ENCODE measurements around the gene ARHGAP24. TPM values are rescaled to one million over a fixed set of nuclear protein-coding genes. Genes with fewer than 3 reads are reported as not detected.

ARHGAP24 gene
- total and polyA plus RNA-seq, 4 donors, result 10.0 to 79.4 (median 21.6) TPM

- Histone ChIP-seq H3K4me3 (no peak overlapping the region), H3K27ac (ENCODE audit: low read depth in 1 of 2, low read length in 1 of 2) (no peak overlapping the region), H3K27me3 (ENCODE audit: control insufficient read depth in 3 of 3, insufficient read depth in 3 of 3, low read length in 2 of 3) (no peaks in the 10 kb centered on the region), H3K4me1 (ENCODE audit: control insufficient read depth in 5 of 5, insufficient read depth in 5 of 5, low read length in 5 of 5) (peaks cover 0 to 26% (median 0%) of the 10 kb centered on the region in 5 donors), H3K9me3 (ENCODE audit: control insufficient read depth in 4 of 4, insufficient read depth in 3 of 4, low read length in 3 of 4) (no peaks in the 10 kb centered on the region), H3K36me3 (ENCODE audit: control insufficient read depth in 4 of 4, insufficient read depth in 4 of 4, low read length in 4 of 4) (no peaks in the 10 kb centered on the region), H3K9ac (ENCODE audit: insufficient read depth in 1 of 2, low read length in 2 of 2) (no peak overlapping the region)
- no peak for ATAC-seq (ENCODE audit: insufficient read depth, low FRiP score)
- 76 to 82% methylated on average over 1 of the region's 1 CpG for WGBS, 2 donors
- no peak for TF ChIP-seq CTCF (IDR thresholded peaks at IDR 0.05; ENCODE audit: control extremely low read depth, extremely low read depth)
- DNase-seq, result peak in 2 of 3 donors; percentile 62 to 73
These were observed 292.7 kb downstream of the ARHGAP24 start for GRCh38 chr4:85767649-85768048.

- no peaks in the 10 kb centered on the region for H3K27me3 ChIP-seq (ENCODE audit: control insufficient read depth in 3 of 3, insufficient read depth in 3 of 3, low read length in 2 of 3)
- no peaks in the 10 kb centered on the region for H3K36me3 ChIP-seq (ENCODE audit: control insufficient read depth in 4 of 4, insufficient read depth in 4 of 4, low read length in 4 of 4)
- 98 to 99% methylated on average over 2 of the region's 2 CpGs for WGBS, 2 donors
- H3K9ac ChIP-seq (ENCODE audit: insufficient read depth in 1 of 2, low read length in 2 of 2), result no peak overlapping the region
- DNase-seq, result no peak
- no peak for ATAC-seq (ENCODE audit: insufficient read depth, low FRiP score)
- peaks cover 0 to 17% (median 0%) of the 10 kb centered on the region in 5 donors for H3K4me1 ChIP-seq (ENCODE audit: control insufficient read depth in 5 of 5, insufficient read depth in 5 of 5, low read length in 5 of 5)
- H3K4me3 ChIP-seq, result no peak overlapping the region
- H3K9me3 ChIP-seq (ENCODE audit: control insufficient read depth in 4 of 4, insufficient read depth in 3 of 4, low read length in 3 of 4), result no peaks in the 10 kb centered on the region
- TF ChIP-seq CTCF (IDR thresholded peaks at IDR 0.05; ENCODE audit: control extremely low read depth, extremely low read depth), result no peak
- H3K27ac ChIP-seq (ENCODE audit: low read depth in 1 of 2, low read length in 1 of 2), result no peak overlapping the region
These were observed 294.1 kb downstream of the ARHGAP24 start for GRCh38 chr4:85769009-85769408.

GRCh38 chr4:85772470-85772869 is 297.5 kb downstream of the ARHGAP24 start:
- Histone ChIP-seq H3K27me3 (ENCODE audit: control insufficient read depth in 3 of 3, insufficient read depth in 3 of 3, low read length in 2 of 3) (no peaks in the 10 kb centered on the region), H3K4me1 (ENCODE audit: control insufficient read depth in 5 of 5, insufficient read depth in 5 of 5, low read length in 5 of 5) (peaks cover 0 to 17% (median 7%) of the 10 kb centered on the region in 5 donors), H3K36me3 (ENCODE audit: control insufficient read depth in 4 of 4, insufficient read depth in 4 of 4, low read length in 4 of 4) (no peaks in the 10 kb centered on the region), H3K9ac (ENCODE audit: insufficient read depth in 1 of 2, low read length in 2 of 2) (no peak overlapping the region), H3K4me3 (no peak overlapping the region), H3K27ac (ENCODE audit: low read depth in 1 of 2, low read length in 1 of 2) (no peak overlapping the region), H3K9me3 (ENCODE audit: control insufficient read depth in 4 of 4, insufficient read depth in 3 of 4, low read length in 3 of 4) (no peaks in the 10 kb centered on the region)
- no peak for TF ChIP-seq CTCF (IDR thresholded peaks at IDR 0.05; ENCODE audit: control extremely low read depth, extremely low read depth)
- WGBS, 2 donors, result 75 to 82% methylated on average over 1 of the region's 1 CpG
- no peak for ATAC-seq (ENCODE audit: insufficient read depth, low FRiP score)
- DNase-seq, result no peak

GRCh38 chr4:85773372-85773771 is 298.4 kb downstream of the ARHGAP24 start:
- DNase-seq (no peak), ATAC-seq (ENCODE audit: insufficient read depth, low FRiP score) (no peak)
- no peaks in the 10 kb centered on the region for H3K9me3 ChIP-seq (ENCODE audit: control insufficient read depth in 4 of 4, insufficient read depth in 3 of 4, low read length in 3 of 4)
- H3K27ac ChIP-seq (ENCODE audit: low read depth in 1 of 2, low read length in 1 of 2), result no peak overlapping the region
- no peaks in the 10 kb centered on the region for H3K27me3 ChIP-seq (ENCODE audit: control insufficient read depth in 3 of 3, insufficient read depth in 3 of 3, low read length in 2 of 3)
- no peak overlapping the region for H3K9ac ChIP-seq (ENCODE audit: insufficient read depth in 1 of 2, low read length in 2 of 2)
- no peak overlapping the region for H3K4me3 ChIP-seq
- 84 to 97% methylated on average over 1 of the region's 1 CpG for WGBS, 2 donors
- H3K36me3 ChIP-seq (ENCODE audit: control insufficient read depth in 4 of 4, insufficient read depth in 4 of 4, low read length in 4 of 4), result no peaks in the 10 kb centered on the region
- TF ChIP-seq CTCF (IDR thresholded peaks at IDR 0.05; ENCODE audit: control extremely low read depth, extremely low read depth), result no peak
- peaks cover 0 to 19% (median 8%) of the 10 kb centered on the region in 5 donors for H3K4me1 ChIP-seq (ENCODE audit: control insufficient read depth in 5 of 5, insufficient read depth in 5 of 5, low read length in 5 of 5)

Measured in lung (tissue), 12 donors.